ENCODE measurements around the gene GALM. TPM values are rescaled to one million over a fixed set of nuclear protein-coding genes. Genes with fewer than 3 reads are reported as not detected.

The GALM gene
- total and polyA plus RNA-seq, 2 of the 13 experiments (the other 11 are each of a cell fraction or from before 2014, with no cell fraction given) = 65.5 to 90.0 TPM

- TF ChIP-seq HNRNPUL1 (IDR thresholded peaks at IDR 0.05; ENCODE audit: low read depth, low read length) = no peak
- no peak for TF ChIP-seq CENPT (CRISPR knock-in tag; IDR thresholded peaks at IDR 0.05; ENCODE audit: low read depth)
- peak; percentile 21; the same call in 1 of the 2 replicates for TF ChIP-seq IRF2 (CRISPR knock-in tag; IDR thresholded peaks at IDR 0.05)
- TF ChIP-seq HMGA1 (CRISPR knock-in tag; conservative IDR thresholded peaks at IDR 0.05) = no peak
- TF ChIP-seq FOSL2 (CRISPR knock-in tag; IDR thresholded peaks at IDR 0.05) = peak; percentile 71; the same call in 1 of the 2 replicates
- no peak for TF ChIP-seq PLRG1 (conservative IDR thresholded peaks at IDR 0.05)
- TF ChIP-seq TBP (CRISPR knock-in tag; IDR thresholded peaks at IDR 0.05) = no peak
- no peak for TF ChIP-seq CBX2 (IDR thresholded peaks at IDR 0.05; ENCODE audit: low read depth, low read length)
- TF ChIP-seq CBX2 (CRISPR knock-in tag; IDR thresholded peaks at IDR 0.05; ENCODE audit: low read depth) = no peak
- TF ChIP-seq HCFC1 (IDR thresholded peaks at IDR 0.05; ENCODE audit: low read depth, low read length) = no peak
- TF ChIP-seq ZBTB42 (CRISPR knock-in tag; IDR thresholded peaks at IDR 0.05) = no peak
- TF ChIP-seq ATF7 (IDR thresholded peaks at IDR 0.05) = no peak
- TF ChIP-seq ATF7 (CRISPR knock-in tag; IDR thresholded peaks at IDR 0.05) = no peak
- no peak for TF ChIP-seq EEA1 (CRISPR knock-in tag; IDR thresholded peaks at IDR 0.05; ENCODE audit: borderline replicate concordance)
- no peak for TF ChIP-seq ZNF879 (CRISPR knock-in tag; IDR thresholded peaks at IDR 0.05)
- TF ChIP-seq RCOR2 (CRISPR knock-in tag; IDR thresholded peaks at IDR 0.05) = peak; percentile 79; the same call in 1 of the 2 replicates
- TF ChIP-seq CERS6 (CRISPR knock-in tag; IDR thresholded peaks at IDR 0.05) = no peak
- no peak for TF ChIP-seq KLF11 (CRISPR knock-in tag; IDR thresholded peaks at IDR 0.05)
- no peak for TF ChIP-seq ZBTB44 (CRISPR knock-in tag; IDR thresholded peaks at IDR 0.05)
- no peak for TF ChIP-seq PHF8 (CRISPR knock-in tag; IDR thresholded peaks at IDR 0.05)
- TF ChIP-seq AHDC1 (CRISPR knock-in tag; IDR thresholded peaks at IDR 0.05; ENCODE audit: borderline replicate concordance) = peak; percentile 84
- TF ChIP-seq ESRRA (CRISPR knock-in tag; IDR thresholded peaks at IDR 0.05; ENCODE audit: low read depth) = no peak
- peak; percentile 59 for TF ChIP-seq HNF1B (CRISPR knock-in tag; IDR thresholded peaks at IDR 0.05)
Measured at GRCh38 chr2:38685116-38685735, 19.3 kb downstream of the GALM start (continued).

Measured in HepG2 (cell line).